ENCODE measurements around the gene RNU5B-1.

DNA sequence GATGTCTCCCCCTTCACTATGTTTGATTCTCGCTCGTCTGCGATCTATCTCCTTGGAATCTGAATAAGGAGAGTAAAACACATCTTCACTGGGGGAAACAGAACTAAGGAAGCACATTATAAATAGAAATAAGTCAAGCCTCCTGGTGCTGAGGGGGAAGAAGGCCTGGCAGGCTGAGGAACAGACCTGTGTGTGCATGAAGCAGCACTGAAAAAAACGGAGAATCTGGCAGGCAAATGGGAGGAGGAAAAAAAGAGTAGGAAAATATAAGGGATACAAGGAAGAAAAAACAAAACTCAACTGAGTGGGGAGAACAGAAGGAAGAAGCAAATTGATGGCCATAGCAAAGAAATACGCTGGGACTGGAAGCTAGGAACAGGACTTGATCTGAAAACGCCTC lies 43.5 kb upstream of the RNU5B-1 start:
- TF ChIP-seq, protein P1, sequence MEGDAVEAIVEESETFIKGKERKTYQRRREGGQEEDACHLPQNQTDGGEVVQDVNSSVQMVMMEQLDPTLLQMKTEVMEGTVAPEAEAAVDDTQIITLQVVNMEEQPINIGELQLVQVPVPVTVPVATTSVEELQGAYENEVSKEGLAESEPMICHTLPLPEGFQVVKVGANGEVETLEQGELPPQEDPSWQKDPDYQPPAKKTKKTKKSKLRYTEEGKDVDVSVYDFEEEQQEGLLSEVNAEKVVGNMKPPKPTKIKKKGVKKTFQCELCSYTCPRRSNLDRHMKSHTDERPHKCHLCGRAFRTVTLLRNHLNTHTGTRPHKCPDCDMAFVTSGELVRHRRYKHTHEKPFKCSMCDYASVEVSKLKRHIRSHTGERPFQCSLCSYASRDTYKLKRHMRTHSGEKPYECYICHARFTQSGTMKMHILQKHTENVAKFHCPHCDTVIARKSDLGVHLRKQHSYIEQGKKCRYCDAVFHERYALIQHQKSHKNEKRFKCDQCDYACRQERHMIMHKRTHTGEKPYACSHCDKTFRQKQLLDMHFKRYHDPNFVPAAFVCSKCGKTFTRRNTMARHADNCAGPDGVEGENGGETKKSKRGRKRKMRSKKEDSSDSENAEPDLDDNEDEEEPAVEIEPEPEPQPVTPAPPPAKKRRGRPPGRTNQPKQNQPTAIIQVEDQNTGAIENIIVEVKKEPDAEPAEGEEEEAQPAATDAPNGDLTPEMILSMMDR (IDR thresholded peaks at IDR 0.05; ENCODE audit: insufficient read depth, low read length, poor library complexity, severe bottlenecking), result no peak
- no peak for TF ChIP-seq EZH2phosphoT487 (conservative IDR thresholded peaks at IDR 0.05; ENCODE audit: low read length)

Measured in SU-DHL-6 (cell line).